ENCODE data around the gene SPPL3.

- TF ChIP-seq POLR2A (IDR thresholded peaks at IDR 0.05; ENCODE audit: low read length): no peak
- no peak for TF ChIP-seq GATA1 (IDR thresholded peaks at IDR 0.05; ENCODE audit: low read depth, low read length)
These were observed 169.9 kb downstream of the SPPL3 start for GRCh38 chr12:120734210-120734609.

Data from erythroblast (primary cell).